GM12878 (cell line): ENCODE measurements around the gene GTF2IRD1. TPM values are rescaled to one million over a fixed set of nuclear protein-coding genes. Genes with fewer than 3 reads are reported as not detected.
"Not testable (repeated sequence)": the region's sequence is repeated elsewhere in the genome, so short reads cannot be mapped to it uniquely, and the experiment has no call there.

Source experiments
- ATAC-seq: fragments of 200-7000 bp; cut with Tn5 transposase; 3 replicates; pipeline ENCODE4 v1.9.1; 2020; ENCODE audit warnings: mild to moderate bottlenecking, moderate library complexity
- BruUV-seq: library from RNA; stranded (reverse); fragments of 400-500 nt; replicated peaks from 2 replicates; lab custom pipeline; 2021; lab: Mats Ljungman, UMichigan
- CTCF ChIA-PET: fragments of 300-600 bp; sonication (Branson Sonifier 250); formaldehyde crosslinking; extraction: SDS; loops from one replicate; lab custom pipeline; 2021; ENCODE audit warnings: inconsistent platforms; lab: Yijun Ruan, JAX
- POLR2A ChIA-PET: fragments of 350-600 bp; formaldehyde crosslinking; extraction: SDS; loops from one replicate; lab custom pipeline; 2021; ENCODE audit warnings: inconsistent platforms; lab: Charles Lee
- RAD21 ChIA-PET: fragments of 300-600 bp; sonication (Branson Sonifier 250); formaldehyde crosslinking; loops from one replicate; lab custom pipeline; 2023; ENCODE audit warnings: antibody characterized with exemption; ENCODE audit not compliant: unreplicated experiment; lab: Charles Lee
- SMC1A ChIA-PET: fragments of 300-600 bp; sonication (Branson Sonifier 250); formaldehyde crosslinking; loops from one replicate; lab custom pipeline; 2023; ENCODE audit not compliant: unreplicated experiment, uncharacterized antibody; lab: Charles Lee
- DNase-seq: peaks from one replicate; pipeline ENCODE4 v3.0.0-alpha.2; 2011; ENCODE audit warnings: low read depth, low spot score
- FAIRE-seq: peaks from 3 replicates; lab custom pipeline; 2011; peaks lifted over from hg19 to GRCh38; lab: Jason Lieb, UNC
- H2AFZ ChIP-seq: 2 replicates; pipeline ENCODE4 v1.6.0; 2011; ENCODE audit warnings: low read depth, low read length, control low read depth; ENCODE audit not compliant: control insufficient read depth
- H3K27ac ChIP-seq: 2 replicates; pipeline ENCODE4 v1.5.1; 2011; ENCODE audit warnings: control low read depth; ENCODE audit not compliant: control insufficient read depth, insufficient read depth
- H3K27me3 ChIP-seq, 2 experiments: replicated peaks in 1 of 2; 2 replicates each; pipeline versions ENCODE4 v1.6.0 to v1.6.1; 2011; ENCODE audit warnings: low read length in 1 of 2; ENCODE audit not compliant: control insufficient read depth in 2 of 2, insufficient read depth in 2 of 2
- H3K36me3 ChIP-seq, 2 experiments: 2 replicates each; pipeline ENCODE4 v1.5.1; 2011; ENCODE audit warnings: low read length in 1 of 2; ENCODE audit not compliant: control insufficient read depth in 2 of 2, insufficient read depth in 2 of 2
- H3K4me1 ChIP-seq: 2 replicates; pipeline ENCODE4 v1.6.1; 2011; ENCODE audit warnings: mild to moderate bottlenecking, low read length, moderate library complexity, mixed read lengths; ENCODE audit not compliant: control insufficient read depth, insufficient read depth
- H3K4me2 ChIP-seq: 2 replicates; pipeline ENCODE4 v1.6.0; 2011; ENCODE audit warnings: control low read depth; ENCODE audit not compliant: control insufficient read depth, insufficient read depth
- H3K4me3 ChIP-seq: fragments of 200-600 bp; sonication (generic); 2 replicates; pipeline ENCODE4 v1.5.1; 2016
- H3K79me2 ChIP-seq: 2 replicates; pipeline ENCODE4 v1.6.0; 2011; ENCODE audit warnings: low read length; ENCODE audit not compliant: control insufficient read depth, insufficient read depth
- H3K9ac ChIP-seq: 2 replicates; pipeline ENCODE4 v1.8.0; 2011; ENCODE audit warnings: low read length, control low read depth, mixed read lengths; ENCODE audit not compliant: control insufficient read depth, insufficient read depth
- H3K9me3 ChIP-seq: replicated peaks from 3 replicates; pipeline ENCODE4 v1.5.1; 2011; ENCODE audit warnings: mild to moderate bottlenecking, low read length; ENCODE audit not compliant: control insufficient read depth, insufficient read depth
- H4K20me1 ChIP-seq: 2 replicates; pipeline ENCODE4 v1.6.0; 2011; ENCODE audit not compliant: control insufficient read depth, insufficient read depth
- BCL3 ChIP-seq: IDR thresholded peaks from 2 replicates; pipeline ENCODE4 v1.6.1; 2011; ENCODE audit warnings: borderline replicate concordance, low read depth, mild to moderate bottlenecking, moderate library complexity, low read length; ENCODE audit not compliant: insufficient read depth, poor library complexity, severe bottlenecking
- ZSCAN29 ChIP-seq: fragments of 450-650 bp; IDR thresholded peaks from 2 replicates; pipeline ENCODE4 v1.6.1; 2017; ENCODE audit warnings: mild to moderate bottlenecking, moderate library complexity
- WGBS: methylation state at CpG from one replicate; pipeline ENCODE4 v1.1.6; 2016; ENCODE audit warnings: low lambda C conversion rate; ENCODE audit not compliant: insufficient replicate concordance, insufficient coverage; ENCODE audit errors: missing lambda C conversion rate; 5-methylcytosine and 5-hydroxymethylcytosine counted together
- in situ Hi-C: fragments of 300-500 bp; cut with MboI; formaldehyde crosslinking; loops from 9 replicates; pipeline ENCODE4 v1.14.3; 2018; ENCODE audit warnings: mixed read lengths
- intact Hi-C: fragments of 100-400 bp; cut with micrococcal nuclease; formaldehyde crosslinking; loops from one replicate; pipeline ENCODE4 v1.14.2; 2022; ENCODE audit not compliant: unreplicated experiment
- polyA plus RNA-seq, 11 experiments: library from polyadenylated mRNA; depleted of rRNA in 4 of 11; unstranded in 6 of 11; stranded (reverse) in 5 of 11; fragments of >200 nt; fragmentation: Nextera tagmentation in 4 of 11; fragmentation: Illumina TruSeq in 1 of 11; extraction: Ambion mirVana in 4 of 11; extraction: Trizol in 1 of 11; gene quantifications; 1 replicate in 1 of 11; 2 replicates in 10 of 11; pipeline versions ENCODE4 v1.2.1 to v1.2.3, GENCODE V29; 2011 to 2016; ENCODE audit warnings: inconsistent platforms in 2 of 11, missing spikeins in 2 of 11, low read depth in 1 of 11
- total RNA-seq, 4 experiments: library from RNA; depleted of rRNA in 3 of 4; stranded (reverse); fragments of >200 nt in 3 of 4; fragmentation: Illumina TruSeq in 1 of 4; extraction: Trizol in 1 of 4; gene quantifications; 2 replicates each; pipeline versions ENCODE4 v1.2.1 to v1.2.3, GENCODE V29; 2013 to 2021
- TF ChIP-seq, protein P1 (sequence below): fragments of 450-650 bp; IDR thresholded peaks from 2 replicates; pipeline ENCODE4 v1.6.1; 2017; ENCODE audit warnings: antibody characterized with exemption, mild to moderate bottlenecking, moderate library complexity

Gene GTF2IRD1
- total and polyA plus RNA-seq, 10 of the 15 experiments (the other 5 are each of a cell fraction or from before 2014, with no cell fraction given), result 0.48 to 3.0 (median 1.3) TPM

GRCh38 chr7:74496272-74496671 lies 42.6 kb downstream of the GTF2IRD1 start:
- Histone ChIP-seq H4K20me1 (no peaks in the 10 kb centered on the region), H3K4me3 (no peak overlapping the region), H3K4me1 (no peaks in the 10 kb centered on the region), H3K27me3 (no peaks in the 10 kb centered on the region), H3K36me3 (no peaks in the 10 kb centered on the region), H3K9ac (no peak overlapping the region), H3K27ac (no peak overlapping the region), H3K9me3 (no peaks in the 10 kb centered on the region; the same call in 2 of the 3 replicates), H2AFZ (no peak overlapping the region), H3K4me2 (no peak overlapping the region), H3K79me2 (no peaks in the 10 kb centered on the region)
- intact Hi-C loops (no loop called here), in situ Hi-C loops (no loop called here)
- FAIRE-seq, result no peak
- ChIA-PET SMC1A (no interaction called here), CTCF (no interaction called here), POLR2A (no interaction called here), RAD21 (no interaction called here)
- BruUV-seq, result no TSS peak
- no peak for DNase-seq
- TF ChIP-seq, protein P1, sequence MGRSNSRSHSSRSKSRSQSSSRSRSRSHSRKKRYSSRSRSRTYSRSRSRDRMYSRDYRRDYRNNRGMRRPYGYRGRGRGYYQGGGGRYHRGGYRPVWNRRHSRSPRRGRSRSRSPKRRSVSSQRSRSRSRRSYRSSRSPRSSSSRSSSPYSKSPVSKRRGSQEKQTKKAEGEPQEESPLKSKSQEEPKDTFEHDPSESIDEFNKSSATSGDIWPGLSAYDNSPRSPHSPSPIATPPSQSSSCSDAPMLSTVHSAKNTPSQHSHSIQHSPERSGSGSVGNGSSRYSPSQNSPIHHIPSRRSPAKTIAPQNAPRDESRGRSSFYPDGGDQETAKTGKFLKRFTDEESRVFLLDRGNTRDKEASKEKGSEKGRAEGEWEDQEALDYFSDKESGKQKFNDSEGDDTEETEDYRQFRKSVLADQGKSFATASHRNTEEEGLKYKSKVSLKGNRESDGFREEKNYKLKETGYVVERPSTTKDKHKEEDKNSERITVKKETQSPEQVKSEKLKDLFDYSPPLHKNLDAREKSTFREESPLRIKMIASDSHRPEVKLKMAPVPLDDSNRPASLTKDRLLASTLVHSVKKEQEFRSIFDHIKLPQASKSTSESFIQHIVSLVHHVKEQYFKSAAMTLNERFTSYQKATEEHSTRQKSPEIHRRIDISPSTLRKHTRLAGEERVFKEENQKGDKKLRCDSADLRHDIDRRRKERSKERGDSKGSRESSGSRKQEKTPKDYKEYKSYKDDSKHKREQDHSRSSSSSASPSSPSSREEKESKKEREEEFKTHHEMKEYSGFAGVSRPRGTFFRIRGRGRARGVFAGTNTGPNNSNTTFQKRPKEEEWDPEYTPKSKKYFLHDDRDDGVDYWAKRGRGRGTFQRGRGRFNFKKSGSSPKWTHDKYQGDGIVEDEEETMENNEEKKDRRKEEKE, result no peak
- TF ChIP-seq ZSCAN29 (no peak), BCL3 (peak; percentile 24)
- no peak for ATAC-seq
- 70% methylated on average over 6 of the region's 6 CpGs for WGBS

DNA sequence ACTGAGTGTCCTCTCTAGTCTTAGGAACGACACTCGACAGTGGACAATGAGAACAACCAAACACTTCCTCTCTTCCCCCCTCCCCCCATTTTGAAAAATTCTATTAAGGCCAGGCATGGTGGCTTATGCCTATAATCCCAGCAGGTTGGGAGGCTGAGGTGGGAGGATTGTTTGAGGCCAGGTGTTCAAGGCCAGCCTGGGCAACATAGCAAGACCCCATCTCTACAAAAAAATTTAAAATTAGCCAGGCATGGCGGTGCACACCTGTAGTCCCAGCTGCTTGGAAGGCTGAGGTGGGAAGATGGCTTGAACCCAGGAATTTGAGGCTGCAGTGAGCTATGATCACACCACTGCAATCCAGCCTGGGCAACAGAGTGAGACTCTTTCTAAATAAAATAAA lies 43.1 kb downstream of the GTF2IRD1 start:
- H4K20me1 ChIP-seq, H3K36me3 ChIP-seq, H3K9me3 ChIP-seq, FAIRE-seq, H3K9ac ChIP-seq, intact Hi-C loops, H3K4me1 ChIP-seq, H3K4me2 ChIP-seq, H3K4me3 ChIP-seq, CTCF ChIA-PET, DNase-seq, ATAC-seq, H2AFZ ChIP-seq, in situ Hi-C loops, RAD21 ChIA-PET, POLR2A ChIA-PET, H3K79me2 ChIP-seq, BruUV-seq, H3K27ac ChIP-seq, SMC1A ChIA-PET, H3K27me3 ChIP-seq: not testable (repeated sequence)
- whole genome bisulfite sequencing, result 43% methylated on average over 3 of the region's 3 CpGs
